ENCODE results near the gene FBXO47. TPM values are rescaled to one million over a fixed set of nuclear protein-coding genes. Genes with fewer than 3 reads are reported as not detected.
A peak's percentile ranks its signal among the peaks of the same experiment; 100 is the strongest.

The FBXO47 gene
- polyA plus RNA-seq (ENCODE audit: insufficient read length) = not detected

GRCh38 chr17:38967290-38967738 is at the start of gene FBXO47:
FBXO47 (minus strand) TSS chr17:38967403; CDS start chr17:38963025, 4,378 bp downstream.
- peak; percentile 88 for DNase-seq

GRCh38 chr17:39016193-39017153 is 49.3 kb upstream of the FBXO47 start:
- DNase-seq = no peak

- no peak for DNase-seq
Observed at GRCh38 chr17:39015546-39015935, 48.3 kb upstream of the FBXO47 start.

GRCh38 chr17:39014795-39015545 is 47.8 kb upstream of the FBXO47 start:
- DNase-seq = no peak

- no peak for DNase-seq
Observed at GRCh38 chr17:39014044-39014794, 47.0 kb upstream of the FBXO47 start.

GRCh38 chr17:39012725-39013124 is 45.5 kb upstream of the FBXO47 start:
- no peak for DNase-seq

- no peak for DNase-seq
Observed at GRCh38 chr17:39011907-39012468, 44.8 kb upstream of the FBXO47 start.

- DNase-seq = peak; percentile 37
Observed at GRCh38 chr17:39009581-39010001, 42.4 kb upstream of the FBXO47 start.

GRCh38 chr17:39008633-39009032 is 41.4 kb upstream of the FBXO47 start:
- DNase-seq = no peak

GRCh38 chr17:39002991-39003715 is 36.0 kb upstream of the FBXO47 start:
- DNase-seq = peak; percentile 42

- peak; percentile 21 for DNase-seq
Observed at GRCh38 chr17:39001703-39002637, 34.8 kb upstream of the FBXO47 start.

- no peak for DNase-seq
Observed at GRCh38 chr17:39000021-39000601, 32.9 kb upstream of the FBXO47 start.

- DNase-seq = no peak
Observed at GRCh38 chr17:38996660-38997337, 29.6 kb upstream of the FBXO47 start.

- DNase-seq = no peak
Observed at GRCh38 chr17:38994026-38994425, 26.8 kb upstream of the FBXO47 start.

- DNase-seq = no peak
Observed at GRCh38 chr17:38984666-38985065, 17.5 kb upstream of the FBXO47 start.

GRCh38 chr17:38982858-38983746 is 15.9 kb upstream of the FBXO47 start:
- DNase-seq = peak; percentile 74

GRCh38 chr17:38981636-38982035 is 14.4 kb upstream of the FBXO47 start:
- DNase-seq = no peak
